ENCODE data around the gene SCAMP5. TPM values are rescaled to one million over a fixed set of nuclear protein-coding genes. Genes with fewer than 3 reads are reported as not detected.

SCAMP5 gene
- total RNA-seq, 1 donor from 2014 or later = 13.9 TPM

DNA sequence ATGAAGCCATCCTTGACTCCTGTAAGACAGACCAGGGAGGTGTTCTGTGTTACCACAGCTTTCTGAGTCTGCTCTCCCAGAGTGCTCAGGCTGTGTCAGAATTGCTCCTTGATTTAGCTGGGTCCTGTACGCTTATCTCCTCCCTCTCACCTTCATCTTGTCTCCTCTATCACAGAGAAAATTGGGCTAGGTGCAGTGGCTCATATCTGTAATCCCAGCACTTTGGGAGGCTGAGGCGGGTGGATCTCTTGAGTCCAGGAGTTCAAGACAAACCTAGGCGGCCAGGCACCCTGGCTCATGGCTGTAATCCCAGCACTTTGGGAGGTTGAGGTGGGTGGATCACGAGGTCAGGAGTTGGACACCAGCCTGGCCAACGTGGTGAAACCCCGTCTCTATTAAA lies 5.9 kb downstream of the SCAMP5 start:
- Histone ChIP-seq H3K36me3 (ENCODE audit: control insufficient read depth, insufficient read depth, low read length) (no peaks in the 10 kb centered on the region), H3K4me3 (ENCODE audit: low read depth, low read length) (no peak overlapping the region), H3K27me3 (ENCODE audit: control insufficient read depth, insufficient read depth, low read length) (peaks cover 3% of the 10 kb centered on the region)
- no peak for DNase-seq (ENCODE audit: low read depth)
- TF ChIP-seq, protein P1, sequence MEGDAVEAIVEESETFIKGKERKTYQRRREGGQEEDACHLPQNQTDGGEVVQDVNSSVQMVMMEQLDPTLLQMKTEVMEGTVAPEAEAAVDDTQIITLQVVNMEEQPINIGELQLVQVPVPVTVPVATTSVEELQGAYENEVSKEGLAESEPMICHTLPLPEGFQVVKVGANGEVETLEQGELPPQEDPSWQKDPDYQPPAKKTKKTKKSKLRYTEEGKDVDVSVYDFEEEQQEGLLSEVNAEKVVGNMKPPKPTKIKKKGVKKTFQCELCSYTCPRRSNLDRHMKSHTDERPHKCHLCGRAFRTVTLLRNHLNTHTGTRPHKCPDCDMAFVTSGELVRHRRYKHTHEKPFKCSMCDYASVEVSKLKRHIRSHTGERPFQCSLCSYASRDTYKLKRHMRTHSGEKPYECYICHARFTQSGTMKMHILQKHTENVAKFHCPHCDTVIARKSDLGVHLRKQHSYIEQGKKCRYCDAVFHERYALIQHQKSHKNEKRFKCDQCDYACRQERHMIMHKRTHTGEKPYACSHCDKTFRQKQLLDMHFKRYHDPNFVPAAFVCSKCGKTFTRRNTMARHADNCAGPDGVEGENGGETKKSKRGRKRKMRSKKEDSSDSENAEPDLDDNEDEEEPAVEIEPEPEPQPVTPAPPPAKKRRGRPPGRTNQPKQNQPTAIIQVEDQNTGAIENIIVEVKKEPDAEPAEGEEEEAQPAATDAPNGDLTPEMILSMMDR (IDR thresholded peaks at IDR 0.05; ENCODE audit: insufficient read depth, low read length, poor library complexity, severe bottlenecking) = no peak

- no peak for DNase-seq (ENCODE audit: low read depth)
These were observed 7.0 kb downstream of the SCAMP5 start for GRCh38 chr15:75002398-75002797.

DNA sequence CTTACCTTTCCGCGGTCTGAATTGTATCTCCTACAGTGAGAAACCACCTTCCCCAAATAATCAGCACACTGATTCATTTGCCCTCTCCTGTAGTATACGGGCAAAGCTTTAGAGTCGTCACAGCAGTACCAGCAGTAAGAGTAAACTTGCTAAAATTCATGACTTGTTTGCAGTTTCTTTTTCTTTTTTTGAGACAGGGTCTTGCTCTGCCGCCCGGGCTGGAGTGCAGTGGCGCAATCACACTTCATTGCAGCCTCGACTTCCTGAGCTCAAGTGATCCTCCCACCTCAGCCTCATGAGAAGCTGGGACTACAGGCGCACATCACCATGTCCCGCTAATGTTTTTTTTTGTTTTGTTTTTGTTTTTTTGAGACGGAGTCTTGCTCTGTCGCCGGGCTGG lies 11.9 kb downstream of the SCAMP5 start:
- Histone ChIP-seq H3K27me3 (ENCODE audit: control insufficient read depth, insufficient read depth, low read length) (no peaks in the 10 kb centered on the region), H3K36me3 (ENCODE audit: control insufficient read depth, insufficient read depth, low read length) (no peaks in the 10 kb centered on the region), H3K4me3 (ENCODE audit: low read depth, low read length) (no peak overlapping the region)
- no peak for DNase-seq (ENCODE audit: low read depth)
- TF ChIP-seq, protein P1 (IDR thresholded peaks at IDR 0.05; ENCODE audit: insufficient read depth, low read length, poor library complexity, severe bottlenecking) = no peak

More at GRCh38 chr15:75002398-75002797, 7.0 kb downstream of the SCAMP5 start:
- Histone ChIP-seq H3K27me3 (ENCODE audit: control insufficient read depth, insufficient read depth, low read length) (no peaks in the 10 kb centered on the region), H3K36me3 (ENCODE audit: control insufficient read depth, insufficient read depth, low read length) (no peaks in the 10 kb centered on the region), H3K4me3 (ENCODE audit: low read depth, low read length) (no peak overlapping the region)
- TF ChIP-seq, protein P1 (IDR thresholded peaks at IDR 0.05; ENCODE audit: insufficient read depth, low read length, poor library complexity, severe bottlenecking) = no peak

DNA sequence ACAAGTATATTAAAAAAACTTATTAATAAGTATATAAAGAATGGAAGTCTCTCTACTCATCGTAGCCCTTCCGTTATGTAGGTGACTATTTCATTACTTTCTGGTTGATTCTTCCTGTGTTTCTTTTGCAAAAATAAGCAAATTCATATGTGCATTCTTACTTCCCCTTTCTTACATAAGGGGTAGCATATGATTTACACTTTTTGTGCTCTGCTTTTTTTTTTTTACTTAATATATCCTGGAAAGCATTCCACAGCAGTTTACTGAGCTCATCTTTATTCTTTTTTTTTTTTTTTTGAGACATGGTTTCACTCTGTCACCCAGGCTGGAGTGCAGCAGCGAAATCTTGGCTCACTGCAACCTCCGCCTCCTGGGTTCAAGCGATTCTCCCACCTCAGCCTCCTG lies 12.9 kb downstream of the SCAMP5 start:
- TF ChIP-seq, protein P1 (IDR thresholded peaks at IDR 0.05; ENCODE audit: insufficient read depth, low read length, poor library complexity, severe bottlenecking) = no peak
- Histone ChIP-seq H3K36me3 (ENCODE audit: control insufficient read depth, insufficient read depth, low read length) (no peaks in the 10 kb centered on the region), H3K27me3 (ENCODE audit: control insufficient read depth, insufficient read depth, low read length) (no peaks in the 10 kb centered on the region), H3K4me3 (ENCODE audit: low read depth, low read length) (no peak overlapping the region)
- no peak for DNase-seq (ENCODE audit: low read depth)

GRCh38 chr15:75008629-75009326 lies 13.4 kb downstream of the SCAMP5 start:
- TF ChIP-seq, protein P1 (IDR thresholded peaks at IDR 0.05; ENCODE audit: insufficient read depth, low read length, poor library complexity, severe bottlenecking) = no peak
- Histone ChIP-seq H3K4me3 (ENCODE audit: low read depth, low read length) (no peak overlapping the region), H3K36me3 (ENCODE audit: control insufficient read depth, insufficient read depth, low read length) (no peaks in the 10 kb centered on the region), H3K27me3 (ENCODE audit: control insufficient read depth, insufficient read depth, low read length) (no peaks in the 10 kb centered on the region)
- no peak for DNase-seq (ENCODE audit: low read depth)

DNA sequence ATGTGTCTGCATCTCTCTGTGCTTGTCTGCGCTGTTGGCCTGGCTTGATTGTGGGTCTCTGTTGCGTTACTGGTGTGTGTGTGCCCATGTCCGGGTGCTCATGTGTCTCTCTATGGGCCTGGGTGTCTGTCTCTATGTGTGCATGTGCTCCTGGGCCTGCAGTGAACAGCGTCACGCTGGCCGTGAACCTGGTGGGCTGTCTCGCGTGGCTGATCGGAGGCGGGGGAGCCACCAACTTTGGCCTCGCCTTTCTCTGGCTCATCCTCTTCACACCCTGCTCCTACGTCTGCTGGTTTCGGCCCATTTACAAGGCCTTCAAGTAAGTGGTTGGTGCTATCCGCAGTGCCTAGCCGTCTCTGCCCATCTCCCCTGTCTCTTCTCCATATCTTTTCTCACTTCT lies 21.1 kb downstream of the SCAMP5 start:
- Histone ChIP-seq H3K36me3 (ENCODE audit: control insufficient read depth, insufficient read depth, low read length) (no peaks in the 10 kb centered on the region), H3K4me3 (ENCODE audit: low read depth, low read length) (no peak overlapping the region)
- TF ChIP-seq, protein P1 (IDR thresholded peaks at IDR 0.05; ENCODE audit: insufficient read depth, low read length, poor library complexity, severe bottlenecking) = no peak

More for the DNA sequence above, 21.1 kb downstream of the SCAMP5 start:
- no peak for DNase-seq (ENCODE audit: low read depth)
- no peaks in the 10 kb centered on the region for H3K27me3 ChIP-seq (ENCODE audit: control insufficient read depth, insufficient read depth, low read length)
